H1 (cell line): ENCODE results near the gene RALGDS. TPM values are rescaled to one million over a fixed set of nuclear protein-coding genes. Genes with fewer than 3 reads are reported as not detected.

Experiments
- CTCF ChIA-PET: fragments of 300-600 bp; sonication (Branson Sonifier 250); formaldehyde crosslinking; loops from one replicate; lab custom pipeline; 2021; ENCODE audit not compliant: partially characterized antibody; lab: Charles Lee
- POLR2A ChIA-PET: fragments of 300-600 bp; sonication (Branson Sonifier 250); formaldehyde crosslinking; loops from one replicate; lab custom pipeline; 2021; ENCODE audit warnings: inconsistent platforms; ENCODE audit not compliant: partially characterized antibody; lab: Charles Lee
- DNase-seq, 2 experiments: peaks; one replicate each; pipeline versions ENCODE4 v3.0.0 to v3.0.0-alpha.2; 2010 to 2022; ENCODE audit warnings: low spot score in 2 of 2, low read depth in 1 of 2, mixed read lengths in 1 of 2
- FAIRE-seq: peaks from 2 replicates; lab custom pipeline; 2011; peaks lifted over from hg19 to GRCh38; lab: Jason Lieb, UNC
- H2AFZ ChIP-seq: 2 replicates; pipeline ENCODE4 v1.8.1; 2012; ENCODE audit warnings: low read length, inconsistent platforms
- H2AK5ac ChIP-seq: 2 replicates; pipeline ENCODE4 v1.6.1; 2013; ENCODE audit warnings: low read depth, low read length
- H2BK120ac ChIP-seq: replicated peaks from 2 replicates; pipeline ENCODE3; 2013; ENCODE audit warnings: low read depth, low read length, inconsistent platforms
- H2BK12ac ChIP-seq: 2 replicates; pipeline ENCODE4 v1.6.1; 2013; ENCODE audit warnings: low read depth, low read length
- H2BK15ac ChIP-seq: 2 replicates; pipeline ENCODE4 v1.6.1; 2013; ENCODE audit warnings: low read length
- H2BK20ac ChIP-seq: 2 replicates; pipeline ENCODE4 v1.6.1; 2013; ENCODE audit warnings: low read length
- H2BK5ac ChIP-seq: 2 replicates; pipeline ENCODE4 v1.6.1; 2013; ENCODE audit warnings: low read depth, low read length
- H3K14ac ChIP-seq: 2 replicates; pipeline ENCODE4 v1.6.1; 2013; ENCODE audit warnings: inconsistent platforms; ENCODE audit not compliant: insufficient read length
- H3K18ac ChIP-seq: 2 replicates; pipeline ENCODE4 v1.6.1; 2013; ENCODE audit warnings: low read length; ENCODE audit errors: extremely low read depth
- H3K23ac ChIP-seq: 2 replicates; pipeline ENCODE4 v1.6.1; 2013; ENCODE audit warnings: inconsistent platforms; ENCODE audit not compliant: insufficient read length
- H3K23me2 ChIP-seq: 2 replicates; pipeline ENCODE4 v1.6.1; 2013; ENCODE audit warnings: low read depth, low read length
- H3K27ac ChIP-seq: 2 replicates; pipeline ENCODE4 v1.6.1; 2011; ENCODE audit warnings: low read depth, low read length, inconsistent platforms
- H3K27me3 ChIP-seq, 4 experiments: replicated peaks in 1 of 4; 1 replicate in 1 of 4; 2 replicates in 3 of 4; pipeline versions ENCODE4 v1.6.1 to v1.8.1; 2011 to 2013; ENCODE audit warnings: low read length in 3 of 4, mild to moderate bottlenecking in 3 of 4, inconsistent platforms in 2 of 4, mixed read lengths in 2 of 4, moderate library complexity in 1 of 4; ENCODE audit not compliant: control insufficient read depth in 3 of 4, insufficient read depth in 3 of 4; ENCODE audit errors: extremely low read depth in 1 of 4
- H3K36me3 ChIP-seq, 4 experiments: 2 replicates each; pipeline versions ENCODE4 v1.6.1 to v1.8.1; 2011 to 2013; ENCODE audit warnings: mild to moderate bottlenecking in 4 of 4, low read length in 3 of 4, moderate library complexity in 2 of 4, control low read depth in 1 of 4, inconsistent platforms in 1 of 4; ENCODE audit not compliant: insufficient read depth in 4 of 4, control insufficient read depth in 2 of 4
- H3K4ac ChIP-seq: replicated peaks from 2 replicates; pipeline ENCODE3; 2013; ENCODE audit warnings: low read length, low read depth, mixed read lengths, inconsistent platforms; ENCODE audit not compliant: insufficient read length
- H3K4me1 ChIP-seq, 4 experiments: replicated peaks in 1 of 4; 1 replicate in 1 of 4; 2 replicates in 3 of 4; pipeline versions ENCODE4 v1.6.1 to v1.8.1; 2011 to 2013; ENCODE audit warnings: low read length in 3 of 4, inconsistent platforms in 2 of 4, mixed read lengths in 1 of 4; ENCODE audit not compliant: insufficient read depth in 4 of 4, control insufficient read depth in 3 of 4
- H3K4me2 ChIP-seq, 2 experiments: 2 replicates each; pipeline versions ENCODE4 v1.6.1 to v1.8.1; 2011 to 2013; ENCODE audit warnings: low read depth in 2 of 2, low read length in 2 of 2, control low read depth in 1 of 2, inconsistent platforms in 1 of 2, mild to moderate bottlenecking in 1 of 2; ENCODE audit not compliant: insufficient read depth in 1 of 2
- H3K4me3 ChIP-seq, 4 experiments: fragments of 200-600, 300-600 bp in 1 of 4; sonication (generic), shearing (Covaris generic), sonication (Bioruptor Twin) in 1 of 4; 2 replicates each; pipeline versions ENCODE4 v1.5.1 to v1.8.1; 2011 to 2016; ENCODE audit warnings: low read length in 4 of 4, low read depth in 3 of 4, control low read depth in 2 of 4, inconsistent platforms in 2 of 4, mild to moderate bottlenecking in 2 of 4, mixed read lengths in 1 of 4, moderate library complexity in 1 of 4; ENCODE audit not compliant: insufficient read depth in 2 of 4; ENCODE audit errors: extremely low read depth in 1 of 4
- H3K56ac ChIP-seq: replicated peaks from 2 replicates; pipeline ENCODE3; 2013; ENCODE audit warnings: low read depth, mild to moderate bottlenecking, mixed read lengths, low read length, inconsistent platforms; ENCODE audit not compliant: insufficient read length
- H3K79me1 ChIP-seq: 2 replicates; pipeline ENCODE4 v1.6.1; 2013; ENCODE audit warnings: low read depth, low read length, control low read depth
- H3K79me2 ChIP-seq, 2 experiments: 2 replicates each; pipeline versions ENCODE4 v1.6.1 to v1.8.1; 2012 to 2013; ENCODE audit warnings: low read length in 2 of 2, mild to moderate bottlenecking in 2 of 2, inconsistent platforms in 1 of 2; ENCODE audit not compliant: insufficient read depth in 2 of 2, control insufficient read depth in 1 of 2
- H3K9ac ChIP-seq, 4 experiments: replicated peaks in 1 of 4; 1 replicate in 1 of 4; 2 replicates in 3 of 4; pipeline versions ENCODE4 v1.6.1 to v1.8.1; 2011 to 2013; ENCODE audit warnings: low read depth in 3 of 4, low read length in 3 of 4, control low read depth in 2 of 4, mild to moderate bottlenecking in 2 of 4, moderate library complexity in 2 of 4, inconsistent platforms in 1 of 4; ENCODE audit errors: extremely low read depth in 1 of 4
- H3K9me3 ChIP-seq, 2 experiments: 2 replicates each; pipeline versions ENCODE4 v1.6.1 to v1.8.1; 2012 to 2013; ENCODE audit warnings: mild to moderate bottlenecking in 2 of 2, moderate library complexity in 2 of 2, control low read depth in 1 of 2, inconsistent platforms in 1 of 2, low read depth in 1 of 2, low read length in 1 of 2, mixed read lengths in 1 of 2; ENCODE audit not compliant: insufficient read depth in 2 of 2
- H4K20me1 ChIP-seq, 2 experiments: replicated peaks in 1 of 2; 2 replicates each; pipeline versions ENCODE3 to v1.8.1; 2011 to 2013; ENCODE audit warnings: inconsistent platforms in 2 of 2, low read length in 2 of 2, mild to moderate bottlenecking in 1 of 2; ENCODE audit not compliant: insufficient read depth in 2 of 2, control insufficient read depth in 1 of 2
- H4K5ac ChIP-seq: 2 replicates; pipeline ENCODE4 v1.6.1; 2013; ENCODE audit warnings: low read length, low read depth, mixed read lengths, inconsistent platforms; ENCODE audit not compliant: insufficient read length
- H4K8ac ChIP-seq: 2 replicates; pipeline ENCODE4 v1.8.0; 2013; ENCODE audit warnings: mild to moderate bottlenecking, moderate library complexity, low read length, inconsistent platforms; ENCODE audit not compliant: insufficient read depth; ENCODE audit errors: extremely low read depth
- H4K91ac ChIP-seq: replicated peaks from 2 replicates; pipeline ENCODE3; 2013; ENCODE audit warnings: low read length, mixed read lengths, inconsistent platforms; ENCODE audit not compliant: insufficient read length
- ASH2L ChIP-seq: fragments of 200-600, 300-600 bp; sonication (generic); IDR thresholded peaks from one replicate; pipeline ENCODE4 v1.7.1; 2017; ENCODE audit warnings: low read length
- GTF2F1 ChIP-seq: IDR thresholded peaks from 2 replicates; pipeline ENCODE4 v1.6.1; 2012; ENCODE audit warnings: low read depth, low read length, improper control_type of control experiment, borderline replicate concordance
- MAFK ChIP-seq: IDR thresholded peaks from 2 replicates; pipeline ENCODE4 v1.6.1; 2012; ENCODE audit warnings: low read depth, mild to moderate bottlenecking, improper control_type of control experiment, low read length
- NANOG ChIP-seq: IDR thresholded peaks from 2 replicates; pipeline ENCODE4 v1.6.1; 2011; ENCODE audit warnings: low read length, low read depth, mild to moderate bottlenecking, inconsistent platforms; ENCODE audit not compliant: insufficient read depth, poor library complexity, severe bottlenecking
- POLR2A ChIP-seq, 2 experiments: IDR thresholded peaks; 1 replicate in 1 of 2; 2 replicates in 1 of 2; pipeline ENCODE4 v1.6.1; 2011; ENCODE audit warnings: low read depth in 2 of 2, low read length in 2 of 2, mild to moderate bottlenecking in 2 of 2; ENCODE audit errors: control extremely low read depth in 1 of 2
- POU5F1 ChIP-seq: IDR thresholded peaks from 2 replicates; pipeline ENCODE4 v1.6.1; 2011; ENCODE audit warnings: low read depth, mild to moderate bottlenecking, low read length, moderate library complexity
- TAF7 ChIP-seq: optimal IDR thresholded peaks from 2 replicates; pipeline ENCODE3; 2011; ENCODE audit warnings: low read depth, mild to moderate bottlenecking, inconsistent platforms, low read length, moderate library complexity, borderline replicate concordance
- TBP ChIP-seq: IDR thresholded peaks from 2 replicates; pipeline ENCODE4 v1.6.1; 2011; ENCODE audit warnings: low read depth, low read length, improper control_type of control experiment
- TEAD4 ChIP-seq: IDR thresholded peaks from 2 replicates; pipeline ENCODE4 v1.6.1; 2012; ENCODE audit warnings: low read depth, low read length, inconsistent platforms, mixed read lengths
- WGBS, 2 experiments: shearing (Covaris generic) in 1 of 2; methylation state at CpG; one replicate each; pipeline versions ENCODE4 v1.1.6 to v1.1.7; 2013 to 2015; ENCODE audit warnings: low lambda C conversion rate in 2 of 2, mixed read lengths in 2 of 2, inconsistent platforms in 1 of 2, low coverage in 1 of 2, missing lambda C conversion rate in 1 of 2; ENCODE audit not compliant: insufficient replicate concordance in 2 of 2, insufficient coverage in 1 of 2, insufficient read length in 1 of 2; ENCODE audit errors: extremely low coverage in 1 of 2, missing lambda C conversion rate in 1 of 2; 5-methylcytosine and 5-hydroxymethylcytosine counted together
- polyA plus RNA-seq, 7 experiments: library from polyadenylated mRNA; depleted of rRNA in 3 of 7; stranded (reverse) in 5 of 7; unstranded in 2 of 7; fragments of >200 nt in 5 of 7; fragments of 200-250 nt in 2 of 7; gene quantifications; 1 replicate in 5 of 7; 2 replicates in 1 of 7; 4 replicates in 1 of 7; pipeline versions ENCODE4 v1.2.1 to v1.2.3, GENCODE V29; 2011 to 2013; ENCODE audit warnings: missing spikeins in 2 of 7, mixed read lengths in 2 of 7
- total RNA-seq: library from RNA; stranded (reverse); fragmentation: NEBNext Ultra II Directional; extraction: Animal tissue kit (Norgen Biotek cat#: 25700); gene quantifications from 2 replicates; pipeline ENCODE4 v1.2.1, GENCODE V29; 2021

RALGDS gene
- total and polyA plus RNA-seq, 2 of the 8 experiments (the other 6 are each of a cell fraction or from before 2014, with no cell fraction given): 14.5 to 25.5 TPM

- no peak overlapping the region for H2BK15ac ChIP-seq
- peaks cover 13% of the 10 kb centered on the region; the same call in 1 of the 2 replicates for H3K23me2 ChIP-seq
- DNase-seq: no peak
- H3K36me3 ChIP-seq: no peaks in the 10 kb centered on the region
- H3K4me2 ChIP-seq: no peak overlapping the region
- no peak overlapping the region for H3K14ac ChIP-seq
- H3K27ac ChIP-seq: no peak overlapping the region
- H2BK5ac ChIP-seq: no peak overlapping the region
- peaks cover 0 to 13% (median 5%) of the 10 kb centered on the region in 4 experiments; a peak in 6 of 7 replicates for H3K4me1 ChIP-seq
- peaks cover 0 to 25% (median 19%) of the 10 kb centered on the region in 4 experiments; a peak in 5 of 7 replicates for H3K27me3 ChIP-seq
- H2BK12ac ChIP-seq: 0 out of 2 replicates have a peak overlapping the region, but pooled peaks have one; percentile 31
- no peak overlapping the region for H3K4me3 ChIP-seq
- no peak overlapping the region for H2AFZ ChIP-seq
- H4K5ac ChIP-seq: no peak overlapping the region
- no peak overlapping the region for H4K91ac ChIP-seq
- ChIA-PET CTCF (interaction anchor here (0.7 to 3.3 kb wide), 3 partner anchors 20 to 225 kb away, joined by 3 to 16 read pairs (median 4); no protein-coding TSS in a partner anchor), POLR2A (no interaction called here)
- no peak overlapping the region for H3K56ac ChIP-seq
- TF ChIP-seq GTF2F1 (no peak), TAF7 (no peak), MAFK (no peak), POLR2A (IDR thresholded peaks at IDR 0.05; ENCODE audit: control extremely low read depth in 1 of 2, low read depth in 2 of 2, low read length in 2 of 2) (no peak), NANOG (no peak), POU5F1 (no peak), ASH2L (no peak), TBP (no peak), TEAD4 (no peak)
- peak overlapping the region; percentile 96 for H2AK5ac ChIP-seq
- H2BK120ac ChIP-seq: no peak overlapping the region
- no peak overlapping the region for H3K23ac ChIP-seq
- H2BK20ac ChIP-seq: no peak overlapping the region; the same call in 1 of the 2 replicates
- H4K8ac ChIP-seq: no peak overlapping the region
- no peak overlapping the region for H3K4ac ChIP-seq
- no peak overlapping the region for H3K9ac ChIP-seq
- H3K9me3 ChIP-seq: no peaks in the 10 kb centered on the region
- H4K20me1 ChIP-seq: peaks cover 14 to 40% of the 10 kb centered on the region in 2 experiments
- WGBS, 2 experiments: 87% methylated on average over 8 of the region's 8 CpGs; no CpG with 5 or more reads in 1 of the 2 experiments
- no peak overlapping the region for H3K18ac ChIP-seq
- H3K79me2 ChIP-seq: no peaks in the 10 kb centered on the region
- no peak for FAIRE-seq
- no peaks in the 10 kb centered on the region; the same call in 1 of the 2 replicates for H3K79me1 ChIP-seq
Measured at GRCh38 chr9:133124123-133124906, 3.3 kb upstream of the RALGDS start.
